Keratinocyte (primary cell): Measurements from ENCODE around the gene MAP7. TPM values are rescaled to one million over a fixed set of nuclear protein-coding genes. Genes with fewer than 3 reads are reported as not detected.

Source experiments
- DNase-seq: peaks from one replicate; pipeline ENCODE4 v3.0.0-alpha.2; 2011; ENCODE audit warnings: low read depth, missing footprints, low spot score
- FAIRE-seq: peaks from 2 replicates; lab custom pipeline; 2011; peaks lifted over from hg19 to GRCh38; lab: Jason Lieb, UNC
- H2AFZ ChIP-seq: 2 replicates; pipeline ENCODE4 v1.6.0; 2012; ENCODE audit warnings: low read length, control low read depth, inconsistent platforms; ENCODE audit not compliant: control insufficient read depth
- H3K27ac ChIP-seq: 2 replicates; pipeline ENCODE4 v1.5.1; 2011; ENCODE audit warnings: low read length; ENCODE audit not compliant: control insufficient read depth, insufficient read depth
- H3K27me3 ChIP-seq: 3 replicates; pipeline ENCODE4 v1.6.0; 2011; ENCODE audit warnings: low read length; ENCODE audit not compliant: control insufficient read depth, insufficient read depth; ENCODE audit errors: extremely low read depth
- H3K36me3 ChIP-seq, 2 experiments: 2 replicates in 1 of 2; 3 replicates in 1 of 2; pipeline ENCODE4 v1.5.1; 2011; ENCODE audit warnings: low read length in 2 of 2, mild to moderate bottlenecking in 1 of 2; ENCODE audit not compliant: control insufficient read depth in 2 of 2, insufficient read depth in 2 of 2; ENCODE audit errors: extremely low read depth in 1 of 2
- H3K4me1 ChIP-seq: 3 replicates; pipeline ENCODE4 v1.5.1; 2011; ENCODE audit warnings: low read length; ENCODE audit not compliant: control insufficient read depth, insufficient read depth; ENCODE audit errors: extremely low read depth
- H3K4me2 ChIP-seq: 3 replicates; pipeline ENCODE4 v1.6.0; 2011; ENCODE audit warnings: low read depth, low read length; ENCODE audit not compliant: control insufficient read depth, insufficient read depth; ENCODE audit errors: extremely low read depth
- H3K4me3 ChIP-seq, 3 experiments: fragments of 200-600 bp in 1 of 3; sonication (generic) in 1 of 3; 2 replicates in 2 of 3; 3 replicates in 1 of 3; pipeline ENCODE4 v1.5.1; 2011 to 2016; ENCODE audit warnings: low read length in 3 of 3, mild to moderate bottlenecking in 3 of 3, control low read depth in 2 of 3, inconsistent platforms in 1 of 3, low read depth in 1 of 3, mixed read lengths in 1 of 3, mixed run types in 1 of 3, moderate library complexity in 1 of 3; ENCODE audit not compliant: control insufficient read depth in 2 of 3, insufficient read depth in 2 of 3; ENCODE audit errors: extremely low read depth in 1 of 3
- H3K79me2 ChIP-seq: 2 replicates; pipeline ENCODE4 v1.6.0; 2012; ENCODE audit warnings: low read length; ENCODE audit not compliant: control insufficient read depth, insufficient read depth
- H3K9ac ChIP-seq: 3 replicates; pipeline ENCODE4 v1.6.0; 2011; ENCODE audit warnings: low read length; ENCODE audit not compliant: control insufficient read depth, insufficient read depth; ENCODE audit errors: extremely low read depth
- H3K9me1 ChIP-seq: 3 replicates; pipeline ENCODE4 v1.6.0; 2011; ENCODE audit warnings: low read length; ENCODE audit not compliant: control insufficient read depth, insufficient read depth; ENCODE audit errors: extremely low read depth
- H3K9me3 ChIP-seq: 2 replicates; pipeline ENCODE4 v1.5.1; 2012; ENCODE audit warnings: low read depth, low read length; ENCODE audit not compliant: control insufficient read depth
- H4K20me1 ChIP-seq: 3 replicates; pipeline ENCODE4 v1.6.0; 2011; ENCODE audit warnings: low read length; ENCODE audit not compliant: control insufficient read depth, insufficient read depth; ENCODE audit errors: extremely low read depth
- EZH2 ChIP-seq: IDR thresholded peaks from one replicate; pipeline ENCODE4 v1.6.1; 2012; ENCODE audit warnings: inconsistent platforms, mild to moderate bottlenecking, low read length, moderate library complexity
- dilution Hi-C: fragments of 300-500 bp; cut with MboI; formaldehyde crosslinking; loops from one replicate; pipeline ENCODE4 v1.7.0; 2020; ENCODE audit warnings: low sequenced_read_pairs; ENCODE audit not compliant: extremely low pct_ligation_motif_present
- polyA plus RNA-seq, 5 experiments: library from polyadenylated mRNA; depleted of rRNA in 3 of 5; stranded (reverse) in 3 of 5; stranded (forward) in 1 of 5; unstranded in 1 of 5; fragments of >200 nt; gene quantifications; 1 replicate in 1 of 5; 2 replicates in 3 of 5; 3 replicates in 1 of 5; pipeline versions ENCODE4 v1.2.1 to v1.2.3, GENCODE V29; 2011 to 2012; ENCODE audit warnings: missing spikeins in 2 of 5, low read depth in 1 of 5, low replicate concordance in 1 of 5
- TF ChIP-seq, protein P1 (sequence below), 3 experiments: IDR thresholded peaks in 1 of 3; conservative IDR thresholded peaks in 1 of 3; optimal IDR thresholded peaks in 1 of 3; 2 replicates in 2 of 3; 3 replicates in 1 of 3; pipeline versions ENCODE3 to v1.5.1; 2011; ENCODE audit warnings: low read length in 3 of 3, mild to moderate bottlenecking in 3 of 3, moderate library complexity in 2 of 3, control low read depth in 1 of 3, inconsistent platforms in 1 of 3; ENCODE audit not compliant: insufficient read depth in 2 of 3; ENCODE audit errors: extremely low read depth in 1 of 3

Gene MAP7
- polyA plus RNA-seq, 1 donor (not counting 4 experiments of a cell fraction or from before 2014, with no cell fraction given): 11.8 TPM

DNA sequence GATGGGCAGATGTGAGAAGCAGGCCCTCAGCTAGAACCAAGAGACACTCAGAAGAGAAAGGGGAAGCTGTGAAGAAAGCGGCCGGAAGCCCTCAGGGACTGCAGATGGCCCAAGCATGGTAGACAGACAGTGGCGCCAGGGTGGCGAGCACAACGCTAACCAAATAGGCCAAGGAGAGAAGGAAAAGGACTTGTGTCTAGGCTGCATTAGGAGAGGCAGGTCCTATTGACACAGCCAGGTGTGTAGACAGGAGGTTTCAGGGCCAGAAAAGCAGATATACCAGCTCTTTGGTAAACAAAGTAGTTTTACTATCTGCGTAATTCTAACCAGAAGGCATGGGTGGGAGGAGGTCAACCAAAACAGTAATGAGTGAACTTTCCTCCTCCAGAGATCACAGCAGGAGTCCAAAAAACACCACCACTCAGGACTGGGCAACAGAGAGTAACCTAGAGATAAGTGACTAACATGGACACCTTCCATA is 15.8 kb upstream of the MAP7 start:
- no peak for DNase-seq
- H3K4me3 ChIP-seq: no peak overlapping the region
- H4K20me1 ChIP-seq: no peaks in the 10 kb centered on the region
- H3K9me1 ChIP-seq: no peaks in the 10 kb centered on the region
- H3K36me3 ChIP-seq: no peaks in the 10 kb centered on the region
- dilution Hi-C loops: no loop called here
- H3K9ac ChIP-seq: no peak overlapping the region
- H3K27me3 ChIP-seq: no peaks in the 10 kb centered on the region
- H3K9me3 ChIP-seq: peaks cover under 1% of the 10 kb centered on the region
- TF ChIP-seq, protein P1, sequence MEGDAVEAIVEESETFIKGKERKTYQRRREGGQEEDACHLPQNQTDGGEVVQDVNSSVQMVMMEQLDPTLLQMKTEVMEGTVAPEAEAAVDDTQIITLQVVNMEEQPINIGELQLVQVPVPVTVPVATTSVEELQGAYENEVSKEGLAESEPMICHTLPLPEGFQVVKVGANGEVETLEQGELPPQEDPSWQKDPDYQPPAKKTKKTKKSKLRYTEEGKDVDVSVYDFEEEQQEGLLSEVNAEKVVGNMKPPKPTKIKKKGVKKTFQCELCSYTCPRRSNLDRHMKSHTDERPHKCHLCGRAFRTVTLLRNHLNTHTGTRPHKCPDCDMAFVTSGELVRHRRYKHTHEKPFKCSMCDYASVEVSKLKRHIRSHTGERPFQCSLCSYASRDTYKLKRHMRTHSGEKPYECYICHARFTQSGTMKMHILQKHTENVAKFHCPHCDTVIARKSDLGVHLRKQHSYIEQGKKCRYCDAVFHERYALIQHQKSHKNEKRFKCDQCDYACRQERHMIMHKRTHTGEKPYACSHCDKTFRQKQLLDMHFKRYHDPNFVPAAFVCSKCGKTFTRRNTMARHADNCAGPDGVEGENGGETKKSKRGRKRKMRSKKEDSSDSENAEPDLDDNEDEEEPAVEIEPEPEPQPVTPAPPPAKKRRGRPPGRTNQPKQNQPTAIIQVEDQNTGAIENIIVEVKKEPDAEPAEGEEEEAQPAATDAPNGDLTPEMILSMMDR (optimal IDR thresholded peaks at IDR 0.05 in 1 of 3, IDR thresholded peaks at IDR 0.05 in 1 of 3, conservative IDR thresholded peaks at IDR 0.05 in 1 of 3; ENCODE audit: extremely low read depth in 1 of 3, insufficient read depth in 2 of 3, low read length in 3 of 3): no peak
- no peak for TF ChIP-seq EZH2
- H2AFZ ChIP-seq: no peak overlapping the region
- H3K79me2 ChIP-seq: no peaks in the 10 kb centered on the region
- no peak for FAIRE-seq
- H3K27ac ChIP-seq: no peak overlapping the region
- no peak overlapping the region for H3K4me2 ChIP-seq
- peaks cover 10% of the 10 kb centered on the region for H3K4me1 ChIP-seq

DNA sequence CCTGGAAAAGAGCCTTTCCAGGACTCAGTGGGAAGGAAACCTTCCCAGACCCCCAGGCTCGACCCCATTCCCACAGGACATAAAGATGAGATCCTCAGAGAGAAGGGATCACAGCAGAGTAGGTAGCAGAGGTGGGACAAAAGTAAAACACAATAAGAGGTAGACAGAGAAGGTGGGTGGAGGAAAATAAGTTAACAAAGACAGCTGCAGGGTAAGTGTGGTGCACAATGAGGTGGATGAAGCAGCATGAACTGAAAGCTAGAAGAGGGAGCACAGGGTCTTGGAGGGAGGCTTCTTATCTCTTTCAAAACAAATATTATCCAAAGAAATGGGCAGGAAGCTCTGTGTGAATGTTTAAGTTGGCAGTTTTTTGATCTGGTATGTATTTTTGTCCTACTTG is 14.0 kb upstream of the MAP7 start:
- Histone ChIP-seq H3K4me2 (peak overlapping the region; percentile 28), H3K27ac (no peak overlapping the region), H3K36me3 (no peaks in the 10 kb centered on the region), H3K9me3 (no peaks in the 10 kb centered on the region), H3K27me3 (no peaks in the 10 kb centered on the region), H3K79me2 (no peaks in the 10 kb centered on the region), H3K9ac (no peak overlapping the region), H3K9me1 (no peaks in the 10 kb centered on the region), H4K20me1 (no peaks in the 10 kb centered on the region), H3K4me3 (no peak overlapping the region), H2AFZ (no peak overlapping the region), H3K4me1 (peaks cover 10% of the 10 kb centered on the region)
- dilution Hi-C loops: no loop called here
- no peak for TF ChIP-seq EZH2
- TF ChIP-seq, protein P1 (optimal IDR thresholded peaks at IDR 0.05 in 1 of 3, IDR thresholded peaks at IDR 0.05 in 1 of 3, conservative IDR thresholded peaks at IDR 0.05 in 1 of 3; ENCODE audit: extremely low read depth in 1 of 3, insufficient read depth in 2 of 3, low read length in 3 of 3): no peak
- DNase-seq (no peak), FAIRE-seq (no peak)
